Panc1 (cell line): ENCODE measurements around the gene CEL.

ENCODE experiments used
- CTCF ChIP-seq: fragments of 450-650 bp; IDR thresholded peaks from 2 replicates; pipeline ENCODE4 v1.5.1; 2017; ENCODE audit warnings: mild to moderate bottlenecking
- POLR2AphosphoS5 ChIP-seq: IDR thresholded peaks from 2 replicates; pipeline ENCODE4 v1.6.1; 2012; ENCODE audit warnings: mild to moderate bottlenecking, low read depth, low read length, moderate library complexity
- REST ChIP-seq, 2 experiments: IDR thresholded peaks; 2 replicates each; pipeline ENCODE4 v1.6.1; 2011 to 2012; ENCODE audit warnings: low read depth in 2 of 2, control low read depth in 1 of 2, low read length in 1 of 2, mild to moderate bottlenecking in 1 of 2, moderate library complexity in 1 of 2; ENCODE audit not compliant: insufficient read depth in 1 of 2
- SIN3A ChIP-seq: IDR thresholded peaks from 2 replicates; pipeline ENCODE4 v1.6.1; 2012; ENCODE audit warnings: low read depth, mild to moderate bottlenecking, low read length, moderate library complexity, borderline replicate concordance; ENCODE audit not compliant: insufficient read depth
- TCF7L2 ChIP-seq: IDR thresholded peaks from 2 replicates; pipeline ENCODE4 v1.6.1; 2011; ENCODE audit warnings: mild to moderate bottlenecking, low read depth, low read length, inconsistent platforms

DNA sequence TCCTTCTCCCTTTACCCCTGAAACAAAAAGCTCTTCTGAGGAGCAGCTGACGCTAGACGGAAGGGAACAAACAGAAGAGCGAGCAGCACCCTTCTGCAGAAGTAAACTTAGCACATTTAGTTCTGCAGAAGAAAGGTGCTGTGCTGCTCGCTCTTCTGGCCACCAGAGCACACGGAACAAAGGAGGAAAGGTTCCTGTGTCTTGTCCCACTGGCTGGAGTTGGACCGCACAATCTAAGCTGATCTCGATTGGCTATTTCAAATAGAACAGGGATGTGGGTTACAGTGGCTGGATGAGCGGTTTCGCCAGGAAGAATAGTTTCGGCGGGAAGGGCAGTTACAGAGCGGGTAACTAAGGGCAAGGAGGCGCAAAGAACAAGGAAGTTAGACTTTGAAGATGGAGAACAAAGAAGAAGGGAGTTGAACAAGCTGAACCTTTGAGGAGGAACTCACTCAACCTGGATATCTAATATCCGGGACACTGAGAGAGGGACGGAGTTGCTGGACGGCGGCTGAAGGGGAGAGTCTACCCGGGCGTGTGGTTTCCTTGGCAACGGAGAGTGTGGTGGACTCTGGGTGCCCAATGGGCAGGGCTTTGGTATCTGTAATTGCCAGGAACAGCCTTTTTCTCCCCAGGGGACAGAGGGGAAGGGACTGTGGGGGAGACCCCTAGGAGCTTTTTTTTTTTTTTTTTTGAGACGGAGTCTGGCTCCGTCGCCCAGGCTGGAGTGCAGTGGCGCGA, 23.8 kb upstream of the CEL start:
- no peak for TF ChIP-seq POLR2AphosphoS5
- TF ChIP-seq CTCF = no peak
- TF ChIP-seq TCF7L2 = no peak
- no peak for TF ChIP-seq SIN3A
- no peak for TF ChIP-seq REST (IDR thresholded peaks at IDR 0.05; ENCODE audit: insufficient read depth in 1 of 2, low read depth in 2 of 2, low read length in 1 of 2)
